Left lung (tissue), 10 donors: ENCODE results near the gene TRIM17. TPM values are rescaled to one million over a fixed set of nuclear protein-coding genes. Genes with fewer than 3 reads are reported as not detected.

Source experiments
- ATAC-seq: fragments of 200-7000 bp; cut with Tn5 transposase; one replicate; pipeline ENCODE4 v1.9.1; 2020; ENCODE audit warnings: moderate library complexity
- DNase-seq, 4 donors: peaks; one replicate each; pipeline ENCODE4 v3.0.0-alpha.2; 2013 to 2020
- H3K27ac ChIP-seq, 2 donors: fragments of 200-600 bp; sonication (generic) in 1 of 2; one replicate each; pipeline versions ENCODE4 v1.5.0 to v1.8.0; 2020 to 2021
- H3K27me3 ChIP-seq, 2 donors: fragments of 200-600 bp; sonication (generic) in 1 of 2; one replicate each; pipeline versions ENCODE4 v1.5.0 to v1.8.0; 2020 to 2021
- H3K36me3 ChIP-seq, 2 donors: fragments of 200-600 bp; sonication (generic) in 1 of 2; one replicate each; pipeline versions ENCODE4 v1.5.0 to v1.8.0; 2020 to 2021
- H3K4me1 ChIP-seq, 2 donors: fragments of 200-600 bp; one replicate each; pipeline ENCODE4 v1.8.0; 2021
- H3K4me3 ChIP-seq, 2 donors: fragments of 200-600 bp; sonication (generic) in 1 of 2; one replicate each; pipeline versions ENCODE4 v1.5.0 to v1.8.0; 2020 to 2021; ENCODE audit warnings: mild to moderate bottlenecking in 1 of 2
- H3K9me3 ChIP-seq, 2 donors: fragments of 200-600 bp; sonication (generic) in 1 of 2; one replicate each; pipeline versions ENCODE4 v1.5.0 to v1.8.0; 2020 to 2021
- intact Hi-C, 2 donors: fragments of 100-400 bp; cut with DNase I; formaldehyde crosslinking; loops; one replicate each; pipeline versions ENCODE4 v1.11.2 to v1.14.2; 2022
- polyA plus RNA-seq, 6 donors: library from polyadenylated mRNA; unstranded; fragments of 120-200 nt; gene quantifications; one replicate each; pipeline ENCODE4 v1.2.1, GENCODE V29; 2013; ENCODE audit not compliant: insufficient read length in 6 of 6
- total RNA-seq, 2 donors: library from RNA; stranded (reverse); fragmentation: NEBNext Ultra II Directional; extraction: Animal tissue kit (Norgen Biotek cat#: 25700); gene quantifications; one replicate each; pipeline ENCODE4 v1.2.1, GENCODE V29; 2021
- TF ChIP-seq, protein P1 (sequence below), 2 donors: fragments of 200-600 bp; sonication (generic) in 1 of 2; IDR thresholded peaks; one replicate each; pipeline versions ENCODE4 v1.5.0 to v1.8.0; 2021; ENCODE audit warnings: antibody characterized with exemption in 2 of 2
- donor health status: DM: no; HTN: yes; CAD: no.
- donor health status: DM: no; HTN: no; CAD: no.

The TRIM17 gene
- total and polyA plus RNA-seq, 8 donors, result 1.3 to 4.0 (median 3.3) TPM

DNA sequence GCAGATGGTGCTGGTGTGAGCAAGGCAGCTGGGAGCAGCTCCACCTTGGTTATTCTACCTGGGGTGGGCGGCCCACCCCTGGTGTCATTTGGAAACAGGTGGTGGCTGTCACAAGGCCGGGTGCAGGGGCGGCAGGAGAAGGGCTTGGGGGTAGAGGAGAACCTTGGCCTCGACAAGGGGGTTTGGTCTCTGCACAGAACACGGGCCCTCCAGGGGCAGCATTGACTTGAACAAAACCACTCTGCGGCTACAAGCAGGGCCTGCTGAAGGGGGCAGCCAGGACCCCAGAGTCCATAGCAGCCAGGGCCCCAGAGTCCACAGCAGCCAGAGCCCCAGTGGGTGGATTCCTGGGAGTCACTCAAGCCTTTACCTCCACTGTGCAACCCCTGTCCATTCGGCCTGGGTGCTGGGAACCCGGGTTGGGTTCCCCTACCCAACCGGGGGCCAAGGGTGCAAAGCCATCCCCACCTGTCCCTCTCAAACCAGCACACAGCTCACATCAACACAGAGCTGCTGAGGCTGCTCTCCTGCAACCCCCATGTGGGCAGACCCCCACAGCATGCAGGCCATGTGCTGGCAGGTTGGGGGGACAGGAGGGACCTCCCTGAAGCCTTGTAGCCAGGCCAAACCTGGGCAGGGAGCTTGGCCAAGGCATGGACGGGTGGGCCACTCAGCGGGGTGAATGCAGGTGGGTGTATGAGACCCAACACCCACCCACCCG, 17.8 kb downstream of the TRIM17 start:
- TF ChIP-seq, protein P1, sequence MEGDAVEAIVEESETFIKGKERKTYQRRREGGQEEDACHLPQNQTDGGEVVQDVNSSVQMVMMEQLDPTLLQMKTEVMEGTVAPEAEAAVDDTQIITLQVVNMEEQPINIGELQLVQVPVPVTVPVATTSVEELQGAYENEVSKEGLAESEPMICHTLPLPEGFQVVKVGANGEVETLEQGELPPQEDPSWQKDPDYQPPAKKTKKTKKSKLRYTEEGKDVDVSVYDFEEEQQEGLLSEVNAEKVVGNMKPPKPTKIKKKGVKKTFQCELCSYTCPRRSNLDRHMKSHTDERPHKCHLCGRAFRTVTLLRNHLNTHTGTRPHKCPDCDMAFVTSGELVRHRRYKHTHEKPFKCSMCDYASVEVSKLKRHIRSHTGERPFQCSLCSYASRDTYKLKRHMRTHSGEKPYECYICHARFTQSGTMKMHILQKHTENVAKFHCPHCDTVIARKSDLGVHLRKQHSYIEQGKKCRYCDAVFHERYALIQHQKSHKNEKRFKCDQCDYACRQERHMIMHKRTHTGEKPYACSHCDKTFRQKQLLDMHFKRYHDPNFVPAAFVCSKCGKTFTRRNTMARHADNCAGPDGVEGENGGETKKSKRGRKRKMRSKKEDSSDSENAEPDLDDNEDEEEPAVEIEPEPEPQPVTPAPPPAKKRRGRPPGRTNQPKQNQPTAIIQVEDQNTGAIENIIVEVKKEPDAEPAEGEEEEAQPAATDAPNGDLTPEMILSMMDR (IDR thresholded peaks at IDR 0.05), result no peak
- Histone ChIP-seq H3K4me3 (no peak overlapping the region), H3K36me3 (peaks cover 0 to 96% of the 10 kb centered on the region in 2 donors), H3K9me3 (no peaks in the 10 kb centered on the region), H3K4me1 (peaks cover 0 to 14% of the 10 kb centered on the region in 2 donors), H3K27me3 (no peaks in the 10 kb centered on the region), H3K27ac (no peak overlapping the region)
- no peak for ATAC-seq
- intact Hi-C loops, result no loop called here
- peak in 2 of 4 donors; percentile 27 to 61 for DNase-seq

DNA sequence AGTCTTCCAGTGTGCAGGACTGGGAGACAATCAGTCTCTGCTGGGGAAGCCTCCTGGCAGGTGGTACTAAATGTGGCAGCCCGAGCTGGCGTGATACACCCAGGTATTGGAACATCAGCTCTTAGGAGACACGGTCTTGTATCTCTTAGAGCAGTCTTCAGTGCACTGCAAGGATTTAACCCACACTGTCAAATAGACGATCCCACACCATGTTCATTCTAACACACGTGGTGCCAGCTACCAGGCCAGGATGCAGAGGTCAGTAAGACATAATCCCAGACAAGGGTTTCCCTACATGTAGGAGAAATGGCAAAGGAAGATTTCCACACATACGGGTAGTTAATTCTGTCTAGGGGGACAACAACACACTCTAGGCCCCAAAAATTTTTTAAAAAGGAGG, 18.7 kb downstream of the TRIM17 start:
- Histone ChIP-seq H3K9me3 (no peaks in the 10 kb centered on the region), H3K27ac (no peak overlapping the region), H3K4me1 (peaks cover 0 to 7% of the 10 kb centered on the region in 2 donors), H3K4me3 (no peak overlapping the region), H3K27me3 (no peaks in the 10 kb centered on the region), H3K36me3 (peaks cover 0 to 98% of the 10 kb centered on the region in 2 donors)
- no peak for ATAC-seq
- TF ChIP-seq, protein P1 (IDR thresholded peaks at IDR 0.05), result no peak
- intact Hi-C loops, result no loop called here
- DNase-seq, result peak in 2 of 4 donors; percentile 17 to 25

DNA sequence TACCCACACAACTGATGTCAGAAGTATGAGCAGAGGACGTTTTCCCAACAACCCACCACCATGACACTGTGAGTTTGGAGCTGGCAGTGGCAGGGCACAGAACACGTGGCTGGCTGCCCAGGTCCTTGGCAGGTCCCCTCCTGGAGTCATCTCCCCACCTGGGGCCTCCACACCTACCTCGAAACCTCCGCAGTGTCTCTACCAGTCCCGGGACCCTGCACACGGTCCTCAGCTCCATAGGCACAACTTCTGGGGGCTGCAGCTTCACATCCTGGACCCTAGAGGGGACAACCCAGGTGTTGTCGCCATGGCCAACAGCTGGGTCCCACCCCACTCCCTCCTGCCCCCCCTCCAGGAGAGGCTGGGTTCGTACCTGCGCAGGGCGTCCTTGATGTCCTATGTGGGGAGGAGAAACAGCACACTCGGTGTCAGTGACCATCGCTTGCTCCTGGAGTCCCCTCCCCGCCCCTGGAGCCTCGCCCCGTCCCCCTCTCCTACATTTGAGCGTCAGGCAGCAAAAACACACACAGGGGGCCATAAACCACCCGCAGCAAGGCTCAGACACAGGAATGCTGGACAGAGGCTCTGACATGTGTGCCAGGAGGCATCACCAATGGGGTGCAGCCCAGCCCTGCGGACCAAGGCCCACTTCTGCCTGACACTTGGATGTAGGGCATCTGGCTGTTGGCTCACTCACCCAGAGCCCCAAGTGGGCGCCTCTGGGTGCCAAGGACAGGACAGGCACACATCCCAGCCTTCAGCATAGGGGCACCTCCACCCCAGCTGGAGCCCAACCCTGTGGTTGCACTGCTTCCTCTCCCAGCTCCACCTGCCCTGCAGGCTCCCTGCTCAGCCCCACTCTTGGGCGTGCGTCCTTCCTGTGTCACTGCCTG, 19.6 kb downstream of the TRIM17 start:
- DNase-seq (peak in 2 of 4 donors; percentile 25 to 53), ATAC-seq (no peak)
- TF ChIP-seq, protein P1 (IDR thresholded peaks at IDR 0.05), result no peak
- Histone ChIP-seq H3K4me1 (peaks cover 0 to 2% of the 10 kb centered on the region in 2 donors), H3K9me3 (no peaks in the 10 kb centered on the region), H3K27ac (no peak overlapping the region), H3K36me3 (peaks cover 0 to 100% of the 10 kb centered on the region in 2 donors), H3K4me3 (no peak overlapping the region), H3K27me3 (no peaks in the 10 kb centered on the region)
- intact Hi-C loops, result no loop called here

DNA sequence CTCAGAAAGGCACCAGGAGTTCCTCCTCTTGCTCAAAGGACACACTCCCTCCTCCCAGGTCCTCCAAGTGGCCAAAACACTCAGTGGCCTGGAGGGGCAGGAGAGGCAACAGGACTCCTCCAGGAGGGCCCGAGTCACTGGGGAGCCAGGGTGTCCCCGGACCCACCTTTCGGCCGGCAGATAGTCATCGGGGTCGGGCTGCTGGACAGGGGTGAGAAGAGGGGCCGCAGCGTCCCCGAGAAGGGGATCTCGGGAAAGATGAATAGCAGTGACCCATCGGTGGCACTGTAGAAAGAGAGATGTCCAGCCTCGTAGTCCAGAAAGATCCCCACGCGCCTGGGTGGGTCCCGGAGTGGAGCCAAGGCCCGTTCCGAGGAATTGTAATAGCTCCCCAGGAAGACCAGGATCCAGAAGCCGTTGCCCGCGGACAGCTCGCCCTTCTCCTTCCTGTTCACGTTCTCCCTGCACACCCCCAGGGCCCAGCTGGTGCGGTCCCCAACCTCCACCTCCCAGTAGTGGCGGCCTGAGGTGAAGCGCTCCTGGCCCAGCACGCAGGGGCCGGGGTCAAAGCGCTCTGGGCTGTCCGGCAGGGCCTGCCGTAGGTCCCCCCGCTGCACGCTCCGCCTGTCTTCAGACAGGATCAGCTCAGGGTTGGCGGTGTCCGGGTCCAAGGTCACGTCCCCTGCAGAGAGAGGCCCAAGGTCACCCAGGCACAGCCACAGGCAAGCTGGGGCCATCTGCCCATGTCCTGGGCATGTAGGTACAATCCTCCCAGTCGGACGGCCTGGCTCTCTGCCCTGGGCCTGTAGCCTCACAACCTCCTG, 21.9 kb downstream of the TRIM17 start:
- no peaks in the 10 kb centered on the region for H3K27me3 ChIP-seq
- ATAC-seq (no peak), DNase-seq (peak in 2 of 4 donors; percentile 31 to 62)
- H3K4me1 ChIP-seq, result peaks cover 0 to 2% of the 10 kb centered on the region in 2 donors
- H3K36me3 ChIP-seq, result peaks cover 0 to 84% of the 10 kb centered on the region in 2 donors
- no peak overlapping the region for H3K27ac ChIP-seq
- H3K9me3 ChIP-seq, result no peaks in the 10 kb centered on the region
- intact Hi-C loops, result no loop called here
- TF ChIP-seq, protein P1 (IDR thresholded peaks at IDR 0.05), result no peak
- H3K4me3 ChIP-seq, result no peak overlapping the region
